Activated naive CD4-positive, alpha-beta T cell treated with anti-CD3 and anti-CD28 coated beads, Interleukin-2, amount 10 ng/mL, durations not matched to agents 7 days and 5 days (primary cell): ENCODE results near the gene TMPRSS6.

Source experiments
- CTCF ChIA-PET: fragments of 350-600 bp; sonication (Branson Sonifier 250); formaldehyde crosslinking; loops from one replicate; lab custom pipeline; 2021; ENCODE audit warnings: antibody characterized with exemption; lab: Charles Lee
- DNase-seq: peaks from one replicate; pipeline ENCODE4 v3.0.0-alpha.2; 2020
- H3K27ac Mint-ChIP-seq: one replicate; pipeline ENCODE4 v1.8.0; 2021; ENCODE audit warnings: mild to moderate bottlenecking, moderate library complexity, mixed read lengths
- H3K27me3 Mint-ChIP-seq: one replicate; pipeline ENCODE4 v1.8.0; 2021; ENCODE audit warnings: mild to moderate bottlenecking, mixed read lengths
- H3K36me3 Mint-ChIP-seq: one replicate; pipeline ENCODE4 v1.8.0; 2021; ENCODE audit warnings: mixed read lengths
- H3K4me1 Mint-ChIP-seq: one replicate; pipeline ENCODE4 v1.8.0; 2021; ENCODE audit warnings: mixed read lengths
- H3K4me3 Mint-ChIP-seq: one replicate; pipeline ENCODE4 v1.8.0; 2021; ENCODE audit warnings: mild to moderate bottlenecking, moderate library complexity, mixed read lengths
- H3K9me3 Mint-ChIP-seq: one replicate; pipeline ENCODE4 v1.8.0; 2021; ENCODE audit warnings: mixed read lengths

TMPRSS6 gene

DNA sequence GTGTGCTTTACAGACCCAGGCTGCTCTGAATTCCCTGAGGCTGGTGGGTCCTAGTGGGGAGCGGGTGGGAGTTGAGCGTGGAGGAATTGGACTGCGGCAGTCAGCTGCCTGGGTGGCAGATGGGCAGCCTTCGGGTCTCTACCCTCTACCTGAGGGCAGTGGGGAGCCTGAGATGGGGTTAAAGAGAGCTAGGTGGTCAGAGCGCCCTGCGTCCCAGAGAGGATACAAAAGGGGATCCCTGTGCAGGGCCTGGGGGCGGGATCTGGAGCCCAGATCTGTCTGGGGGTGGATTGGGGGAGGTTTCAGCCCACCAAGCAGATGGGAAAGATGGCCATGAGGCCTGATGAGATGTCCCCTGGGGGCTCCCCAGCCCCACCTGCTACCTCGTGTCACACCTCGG, 39.8 kb downstream of the TMPRSS6 start:
- Mint-ChIP-seq H3K4me3 (no peak overlapping the region), H3K27ac (no peak overlapping the region), H3K36me3 (no peaks in the 10 kb centered on the region), H3K9me3 (no peaks in the 10 kb centered on the region), H3K4me1 (no peaks in the 10 kb centered on the region), H3K27me3 (peaks cover 13% of the 10 kb centered on the region)
- no peak for DNase-seq
- CTCF ChIA-PET: no interaction called here

- Mint-ChIP-seq H3K27me3 (peaks cover 9% of the 10 kb centered on the region), H3K27ac (no peak overlapping the region), H3K9me3 (no peaks in the 10 kb centered on the region), H3K36me3 (no peaks in the 10 kb centered on the region), H3K4me1 (peaks cover under 1% of the 10 kb centered on the region), H3K4me3 (no peak overlapping the region)
- CTCF ChIA-PET: no interaction called here
- no peak for DNase-seq
These were observed 40.2 kb downstream of the TMPRSS6 start for GRCh38 chr22:37069319-37069718.

GRCh38 chr22:37068859-37069258, 40.7 kb downstream of the TMPRSS6 start:
- CTCF ChIA-PET: no interaction called here
- H3K27ac Mint-ChIP-seq: no peak overlapping the region
- H3K4me3 Mint-ChIP-seq: no peak overlapping the region
- H3K27me3 Mint-ChIP-seq: peaks cover 6% of the 10 kb centered on the region
- no peak for DNase-seq
- H3K9me3 Mint-ChIP-seq: no peaks in the 10 kb centered on the region
- peaks cover 2% of the 10 kb centered on the region for H3K4me1 Mint-ChIP-seq
- no peaks in the 10 kb centered on the region for H3K36me3 Mint-ChIP-seq

DNA sequence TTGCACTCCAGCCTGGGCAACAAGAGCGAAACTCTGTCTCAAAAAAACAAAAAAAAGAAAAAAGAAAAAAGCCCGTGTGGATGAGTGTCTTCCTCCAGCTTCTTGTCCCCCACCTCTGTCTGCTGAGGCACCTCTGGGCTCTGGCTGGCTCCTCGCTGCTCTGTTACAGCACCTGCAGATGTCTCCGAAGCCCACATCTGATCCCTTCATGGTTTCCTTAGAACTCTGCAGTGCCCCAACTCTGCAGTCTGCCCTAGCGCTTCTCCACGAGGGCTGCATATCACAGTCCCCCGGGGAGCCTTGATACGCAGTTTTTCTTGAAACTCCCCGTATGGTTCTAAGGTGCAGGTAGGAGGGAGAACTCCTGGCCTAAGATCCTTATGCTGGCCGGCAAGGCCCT, 42.1 kb downstream of the TMPRSS6 start:
- Mint-ChIP-seq H3K4me3 (no peak overlapping the region), H3K27ac (no peak overlapping the region), H3K27me3 (peaks cover 6% of the 10 kb centered on the region), H3K4me1 (peaks cover 2% of the 10 kb centered on the region), H3K9me3 (no peaks in the 10 kb centered on the region), H3K36me3 (no peaks in the 10 kb centered on the region)
- CTCF ChIA-PET: no interaction called here
- no peak for DNase-seq

- DNase-seq: no peak
- Mint-ChIP-seq H3K9me3 (no peaks in the 10 kb centered on the region), H3K27ac (no peak overlapping the region), H3K4me1 (peaks cover 2% of the 10 kb centered on the region), H3K36me3 (no peaks in the 10 kb centered on the region), H3K4me3 (no peak overlapping the region), H3K27me3 (peaks cover 6% of the 10 kb centered on the region)
- CTCF ChIA-PET: no interaction called here
These were observed 43.6 kb downstream of the TMPRSS6 start for GRCh38 chr22:37065961-37066360.

DNA sequence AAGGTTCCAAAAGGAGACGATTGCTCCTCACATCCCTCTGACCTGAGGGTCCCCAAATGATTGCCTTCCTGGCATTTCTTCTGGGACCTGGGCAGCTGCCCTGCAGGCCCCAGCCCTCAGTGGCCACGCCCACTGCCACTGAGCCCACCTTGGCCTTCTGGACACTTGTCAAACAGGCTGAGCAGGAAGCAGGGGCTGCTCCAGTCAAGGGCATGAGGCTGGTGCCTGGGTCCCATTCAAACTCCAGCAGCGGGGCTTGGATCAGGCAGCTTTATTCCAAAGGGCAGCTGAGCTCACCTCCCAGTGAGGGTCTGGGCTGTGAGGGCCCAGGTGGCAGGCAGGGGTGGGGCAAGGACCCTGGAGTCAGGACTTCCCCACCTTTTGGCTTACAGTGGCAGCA, 44.3 kb downstream of the TMPRSS6 start:
- no peak overlapping the region for H3K4me3 Mint-ChIP-seq
- H3K27me3 Mint-ChIP-seq: peaks cover 6% of the 10 kb centered on the region
- H3K27ac Mint-ChIP-seq: no peak overlapping the region
- H3K9me3 Mint-ChIP-seq: no peaks in the 10 kb centered on the region
- CTCF ChIA-PET: no interaction called here
- DNase-seq: no peak
- no peaks in the 10 kb centered on the region for H3K36me3 Mint-ChIP-seq
- peaks cover 7% of the 10 kb centered on the region for H3K4me1 Mint-ChIP-seq

- H3K4me3 Mint-ChIP-seq: no peak overlapping the region
- H3K27me3 Mint-ChIP-seq: peaks cover 6% of the 10 kb centered on the region
- no peak for DNase-seq
- H3K9me3 Mint-ChIP-seq: no peaks in the 10 kb centered on the region
- CTCF ChIA-PET: no interaction called here
- no peak overlapping the region for H3K27ac Mint-ChIP-seq
- H3K36me3 Mint-ChIP-seq: no peaks in the 10 kb centered on the region
- H3K4me1 Mint-ChIP-seq: peaks cover 11% of the 10 kb centered on the region
These were observed 45.0 kb downstream of the TMPRSS6 start for GRCh38 chr22:37064553-37064952.

- Mint-ChIP-seq H3K27me3 (peaks cover 6% of the 10 kb centered on the region), H3K9me3 (no peaks in the 10 kb centered on the region), H3K4me3 (no peak overlapping the region), H3K36me3 (no peaks in the 10 kb centered on the region), H3K4me1 (peaks cover 11% of the 10 kb centered on the region), H3K27ac (no peak overlapping the region)
- CTCF ChIA-PET: no interaction called here
- no peak for DNase-seq
These were observed 45.8 kb downstream of the TMPRSS6 start for GRCh38 chr22:37063431-37064420.

DNA sequence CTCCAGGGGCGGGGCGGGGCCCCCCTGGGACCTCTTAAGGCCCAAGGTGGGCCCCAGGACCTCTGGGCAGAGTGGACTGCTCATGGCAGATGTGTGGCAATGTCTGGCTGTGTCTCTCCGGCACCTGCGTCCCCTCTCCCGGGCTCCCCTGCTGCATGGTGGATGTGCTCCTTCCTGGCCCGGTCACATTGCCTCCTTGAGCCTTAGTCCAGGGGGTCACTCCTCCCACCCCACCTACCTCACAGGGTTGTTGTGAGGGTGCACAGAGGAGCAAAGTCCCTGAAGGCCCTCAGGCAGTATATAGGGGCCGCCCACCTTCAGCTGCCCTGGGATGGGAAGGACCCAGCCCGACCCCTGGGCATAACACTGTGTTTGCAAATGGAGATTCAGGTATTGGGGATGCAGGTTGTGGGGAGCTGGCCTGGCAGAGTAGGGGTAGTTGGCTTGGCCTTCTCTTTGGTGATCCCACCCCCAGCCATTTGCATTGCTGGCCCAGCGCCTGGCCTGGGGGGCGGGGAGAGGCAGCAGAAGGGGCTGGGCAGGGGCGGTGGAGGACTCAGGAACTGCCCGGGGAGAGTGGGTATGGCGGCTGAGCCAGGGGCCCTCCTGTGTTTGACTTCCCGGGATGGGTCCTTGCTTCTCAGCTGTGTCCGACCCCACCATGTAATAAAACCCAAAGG, 46.7 kb downstream of the TMPRSS6 start:
- no peak for DNase-seq
- Mint-ChIP-seq H3K36me3 (no peaks in the 10 kb centered on the region), H3K9me3 (no peaks in the 10 kb centered on the region), H3K27me3 (peaks cover 6% of the 10 kb centered on the region), H3K4me1 (peaks cover 11% of the 10 kb centered on the region), H3K4me3 (no peak overlapping the region), H3K27ac (no peak overlapping the region)
- CTCF ChIA-PET: no interaction called here

DNA sequence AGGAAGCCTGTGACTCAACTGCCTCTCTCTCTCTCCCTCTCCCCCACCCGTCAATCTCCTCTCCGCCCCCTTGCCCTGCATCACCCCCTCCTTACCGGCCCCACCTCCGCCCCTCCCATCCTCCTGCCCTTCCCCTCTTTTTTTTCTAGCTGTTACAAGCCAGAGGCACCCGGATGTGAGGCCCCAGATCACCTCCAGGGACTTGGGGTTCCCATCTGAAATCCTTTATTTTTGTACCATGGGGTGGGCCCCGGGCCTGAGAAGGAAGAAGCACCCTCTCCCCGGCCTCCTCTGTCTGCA, 47.2 kb downstream of the TMPRSS6 start:
- no peak for DNase-seq
- CTCF ChIA-PET: no interaction called here
- Mint-ChIP-seq H3K4me3 (no peak overlapping the region), H3K4me1 (peaks cover 11% of the 10 kb centered on the region), H3K9me3 (no peaks in the 10 kb centered on the region), H3K36me3 (no peaks in the 10 kb centered on the region), H3K27ac (no peak overlapping the region), H3K27me3 (peaks cover 6% of the 10 kb centered on the region)

GRCh38 chr22:37061611-37062375, 47.7 kb downstream of the TMPRSS6 start:
- DNase-seq: no peak
- no peak overlapping the region for H3K27ac Mint-ChIP-seq
- CTCF ChIA-PET: interaction anchor here (1.6 kb wide), 1 partner anchor 14 kb away, joined by 3 read pairs; no protein-coding TSS in a partner anchor
- H3K9me3 Mint-ChIP-seq: no peaks in the 10 kb centered on the region
- H3K36me3 Mint-ChIP-seq: peaks cover 2% of the 10 kb centered on the region
- peaks cover 6% of the 10 kb centered on the region for H3K27me3 Mint-ChIP-seq
- H3K4me1 Mint-ChIP-seq: peaks cover 11% of the 10 kb centered on the region
- no peak overlapping the region for H3K4me3 Mint-ChIP-seq

- no peak overlapping the region for H3K4me3 Mint-ChIP-seq
- CTCF ChIA-PET: interaction anchor here (1.6 kb wide), 1 partner anchor 15 kb away, joined by 3 read pairs; no protein-coding TSS in a partner anchor
These were observed 48.5 kb downstream of the TMPRSS6 start for GRCh38 chr22:37060801-37061610.

DNA sequence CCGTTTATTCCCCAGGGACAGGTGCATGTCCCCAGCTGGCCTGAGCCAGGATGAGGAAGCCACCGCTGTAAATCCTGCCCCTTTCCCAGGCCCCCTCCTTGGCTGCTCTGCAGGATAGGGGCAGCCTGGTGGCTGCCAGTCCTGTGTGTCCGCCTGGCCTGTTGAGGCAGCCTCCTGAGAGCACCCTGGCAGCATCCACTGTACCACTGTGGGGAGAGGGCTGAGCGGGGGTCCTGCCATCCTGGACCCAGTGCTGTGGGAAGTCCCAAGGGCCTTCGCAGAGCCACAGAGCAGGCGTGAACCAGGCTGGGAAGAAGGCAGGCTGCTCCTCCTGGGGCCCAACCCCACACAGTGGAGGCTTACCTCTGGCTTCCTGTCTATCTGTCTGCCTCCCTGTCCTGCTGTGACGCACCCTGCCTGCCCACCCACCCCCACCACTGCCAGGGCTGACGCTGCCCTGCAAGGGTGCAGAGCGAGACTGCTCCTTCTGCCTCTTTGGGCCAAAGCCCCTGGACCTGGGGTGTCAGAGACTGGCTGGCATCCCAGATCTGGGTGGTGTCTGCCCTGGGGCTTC, 49.5 kb downstream of the TMPRSS6 start:
- Mint-ChIP-seq H3K4me3 (no peak overlapping the region), H3K27ac (no peak overlapping the region), H3K27me3 (no peaks in the 10 kb centered on the region), H3K9me3 (no peaks in the 10 kb centered on the region), H3K36me3 (peaks cover 2% of the 10 kb centered on the region), H3K4me1 (peaks cover 11% of the 10 kb centered on the region)
- CTCF ChIA-PET: no interaction called here
- no peak for DNase-seq

More at GRCh38 chr22:37060801-37061610, 48.5 kb downstream of the TMPRSS6 start:
- peaks cover 11% of the 10 kb centered on the region for H3K4me1 Mint-ChIP-seq
- peaks cover 2% of the 10 kb centered on the region for H3K36me3 Mint-ChIP-seq
- H3K27me3 Mint-ChIP-seq: no peaks in the 10 kb centered on the region
- H3K27ac Mint-ChIP-seq: no peak overlapping the region
- no peaks in the 10 kb centered on the region for H3K9me3 Mint-ChIP-seq
- peak; percentile 37 for DNase-seq
